Amniotic stem cell (primary cell): ENCODE measurements around the gene KIAA1755.

ENCODE experiments used
- DNase-seq: peaks from one replicate; lab custom pipeline; 2025; lab: John Stamatoyannopoulos, UW

Gene KIAA1755

GRCh38 chr20:38217791-38218565 lies 42.6 kb downstream of the KIAA1755 start:
- DNase-seq = peak; percentile 96

GRCh38 chr20:38216746-38217595 lies 43.6 kb downstream of the KIAA1755 start:
- DNase-seq = no peak

GRCh38 chr20:38216201-38216600 lies 44.3 kb downstream of the KIAA1755 start:
- no peak for DNase-seq

GRCh38 chr20:38215194-38216182 lies 45.0 kb downstream of the KIAA1755 start:
- DNase-seq = no peak

- no peak for DNase-seq
Observed at GRCh38 chr20:38214256-38215193, 46.0 kb downstream of the KIAA1755 start.

- no peak for DNase-seq
Observed at GRCh38 chr20:38213607-38213940, 47.0 kb downstream of the KIAA1755 start.

GRCh38 chr20:38212806-38213606 lies 47.5 kb downstream of the KIAA1755 start:
- DNase-seq = no peak

- DNase-seq = no peak
Observed at GRCh38 chr20:38211200-38212097, 49.1 kb downstream of the KIAA1755 start.

GRCh38 chr20:38210741-38211140 lies 49.8 kb downstream of the KIAA1755 start:
- DNase-seq = no peak

- no peak for DNase-seq
Observed at GRCh38 chr20:38209736-38210405, 50.7 kb downstream of the KIAA1755 start.

- DNase-seq = no peak
Observed at GRCh38 chr20:38209054-38209675, 51.4 kb downstream of the KIAA1755 start.

GRCh38 chr20:38208523-38208922 lies 52.0 kb downstream of the KIAA1755 start:
- DNase-seq = no peak

- DNase-seq = no peak
Observed at GRCh38 chr20:38208088-38208487, 52.4 kb downstream of the KIAA1755 start.

- DNase-seq = no peak
Observed at GRCh38 chr20:38207621-38208020, 52.9 kb downstream of the KIAA1755 start.

- DNase-seq = no peak
Observed at GRCh38 chr20:38205001-38205400, 55.5 kb downstream of the KIAA1755 start.

GRCh38 chr20:38203981-38204357 lies 56.6 kb downstream of the KIAA1755 start:
- no peak for DNase-seq

GRCh38 chr20:38203337-38203980 lies 57.1 kb downstream of the KIAA1755 start:
- DNase-seq = no peak

- DNase-seq = no peak
Observed at GRCh38 chr20:38202982-38203293, 57.6 kb downstream of the KIAA1755 start.
